Stimulated activated CD8-positive, alpha-beta memory T cell treated with anti-CD3 and anti-CD28 coated beads, Interleukin-4, amount 100 ng/mL, for 4 hours (primary cell): ENCODE data around the gene PDE3B.
A peak's percentile ranks its signal among the peaks of the same experiment; 100 is the strongest.
"Not testable (repeated sequence)": the region's sequence is repeated elsewhere in the genome, so short reads cannot be mapped to it uniquely, and the experiment has no call there.

Source experiments
- DNase-seq, 2 donors: peaks; one replicate each; pipeline ENCODE4 v3.0.0-alpha.2; 2020; ENCODE audit warnings: low read depth in 2 of 2, low spot score in 1 of 2

The PDE3B gene

DNA sequence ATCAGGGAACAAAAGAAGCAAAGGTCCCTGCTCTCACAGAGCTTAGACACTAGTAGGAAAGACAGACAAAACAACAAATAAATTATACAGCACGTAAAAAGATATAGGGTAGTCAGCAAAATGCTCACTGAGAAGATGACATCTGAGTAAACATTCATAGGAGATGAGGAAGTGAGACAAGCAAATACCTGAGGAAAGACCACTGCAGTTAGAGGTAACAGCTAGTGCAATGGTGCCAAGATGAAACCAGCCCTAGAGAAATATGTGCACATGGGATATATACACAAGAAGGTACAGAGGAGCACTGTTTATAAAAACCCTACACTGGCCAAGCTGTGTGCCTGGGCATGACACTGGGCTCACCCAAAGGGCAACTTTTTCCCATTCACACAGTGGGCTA, 238.6 kb downstream of the PDE3B start:
- no peak for DNase-seq

DNA sequence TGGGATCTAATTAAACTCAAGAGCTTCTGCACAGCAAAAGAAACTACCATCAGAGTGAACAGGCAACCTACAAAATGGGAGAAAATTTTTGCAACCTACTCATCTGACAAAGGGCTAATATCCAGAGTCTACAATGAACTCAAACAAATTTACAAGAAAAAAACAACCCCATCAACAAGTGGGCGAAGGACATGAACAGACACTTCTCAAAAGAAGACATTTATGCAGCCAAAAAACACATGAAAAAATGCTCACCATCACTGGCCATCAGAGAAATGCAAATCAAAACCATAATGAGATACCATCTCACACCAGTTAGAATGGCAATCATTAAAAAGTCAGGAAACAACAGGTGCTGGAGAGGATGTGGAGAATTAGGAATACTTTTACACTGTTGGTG, 240.1 kb downstream of the PDE3B start:
- not testable (repeated sequence) for DNase-seq

DNA sequence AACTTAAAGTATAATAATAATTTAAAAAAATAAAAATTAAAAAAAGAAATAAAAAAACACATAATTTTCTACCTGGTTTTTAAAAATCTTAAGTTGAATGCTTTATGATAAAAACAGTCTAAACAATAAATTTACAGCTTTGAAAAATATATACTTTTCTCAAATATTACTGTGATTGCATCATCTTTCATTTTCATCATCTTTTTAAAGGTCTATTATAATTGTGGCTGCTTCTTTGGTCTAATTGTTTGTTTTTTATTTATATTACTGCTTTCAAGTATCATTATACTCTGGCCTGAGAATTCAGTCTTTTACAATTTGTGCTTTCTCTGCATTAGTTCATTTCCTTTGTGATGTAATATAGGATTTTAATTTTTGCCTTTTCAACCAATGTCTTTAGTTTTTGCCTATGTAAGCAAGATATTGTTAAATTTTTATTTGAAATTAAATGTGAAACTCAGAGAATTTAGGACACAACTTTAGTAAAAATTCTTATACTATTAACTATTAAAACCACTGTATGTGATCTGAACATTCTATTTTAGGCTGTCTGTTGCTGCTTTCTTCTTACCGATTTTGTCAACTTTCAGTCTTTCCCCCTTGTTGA, 241.2 kb downstream of the PDE3B start:
- DNase-seq, result no peak

DNA sequence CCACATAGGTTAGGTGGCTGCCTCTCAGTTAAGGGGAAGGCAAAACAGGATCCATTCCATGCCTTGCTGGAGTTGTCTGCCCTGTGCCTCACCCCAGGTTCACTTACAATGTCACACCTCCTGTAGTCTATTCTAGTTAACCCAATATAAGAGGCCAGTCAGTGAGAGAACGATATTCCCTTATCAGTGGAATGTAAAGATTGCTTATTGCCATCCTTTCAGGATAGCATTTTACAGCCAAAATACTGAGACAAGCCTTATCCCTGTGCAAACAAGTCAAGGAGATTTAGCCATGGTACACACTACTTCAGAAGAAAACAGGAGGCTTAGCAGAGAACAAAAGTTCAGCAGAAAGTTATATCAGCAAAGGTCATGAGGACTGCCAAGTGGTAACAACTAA, 242.9 kb downstream of the PDE3B start:
- no peak for DNase-seq

DNA sequence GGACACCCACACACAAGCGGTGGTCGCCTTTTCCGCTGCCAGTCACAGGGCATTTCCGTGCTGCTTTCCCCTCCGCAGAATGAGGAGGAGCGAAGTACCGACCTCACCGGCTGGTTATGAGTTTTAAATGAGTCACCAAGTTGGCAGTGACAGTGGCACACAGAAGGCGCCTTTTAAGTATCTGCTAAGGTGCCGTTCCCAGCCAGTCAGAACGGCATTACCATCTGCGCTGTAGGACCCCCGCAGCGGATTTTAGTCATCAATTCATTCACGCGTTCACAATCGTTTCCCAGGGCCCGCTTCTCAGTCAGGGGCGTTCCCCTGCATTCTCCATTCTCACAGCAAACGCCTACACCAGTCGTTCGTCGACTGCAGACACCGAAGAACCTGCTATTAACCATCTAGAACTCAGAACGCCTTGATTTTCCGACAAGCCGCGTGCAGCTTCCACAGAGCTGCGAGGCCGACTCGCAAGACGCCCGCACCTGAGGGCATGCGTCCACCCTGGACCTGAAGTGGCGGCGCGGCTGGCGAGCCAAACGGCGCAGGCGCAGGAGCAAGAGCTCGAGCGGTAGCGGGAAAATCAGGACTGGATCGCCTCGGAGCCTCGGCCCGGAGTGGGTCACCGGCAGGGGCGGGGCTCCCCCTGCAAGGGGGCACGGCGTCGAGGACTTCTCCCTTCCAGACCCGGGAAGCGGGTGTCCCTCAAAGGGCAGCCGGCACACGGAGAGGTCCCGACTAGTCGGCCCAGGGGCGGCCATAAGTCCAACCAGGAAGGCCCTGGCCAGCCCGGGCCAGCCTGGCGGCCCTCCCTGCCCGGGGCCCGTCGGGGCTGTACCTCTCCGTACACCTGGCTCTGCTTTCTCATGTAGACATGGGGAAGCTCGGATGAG, 247.8 kb downstream of the PDE3B start:
- peak; percentile 71 to 86 for DNase-seq

DNA sequence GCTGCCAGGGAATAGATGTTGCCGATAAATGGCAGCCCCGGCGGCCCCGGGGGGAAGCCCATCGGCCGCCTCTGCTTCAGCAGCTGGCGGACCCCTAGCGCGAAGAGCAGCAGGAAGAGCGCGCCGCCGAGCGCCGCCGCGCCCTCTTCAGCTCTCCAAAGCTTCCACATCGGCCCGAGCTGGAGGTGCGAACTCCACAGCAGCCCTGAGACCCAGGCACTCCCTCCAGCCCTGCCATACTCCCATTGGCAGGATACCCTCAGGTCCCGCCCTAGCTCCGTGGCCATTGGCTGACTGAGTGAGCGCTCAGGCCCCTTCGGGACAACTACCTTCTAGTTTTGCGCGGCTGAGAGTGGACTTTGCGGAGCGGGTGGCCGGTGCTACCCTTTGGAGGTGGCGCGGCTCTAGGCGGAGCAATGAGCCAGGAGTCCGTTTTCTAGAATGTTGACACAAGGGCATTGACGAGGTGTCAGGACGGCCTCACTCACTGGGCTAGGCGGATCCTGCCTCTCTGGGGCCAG, 248.5 kb downstream of the PDE3B start, which contains the start of gene CYP2R1:
CYP2R1 (minus strand) TSS at position 196 of the 521 bp plus-strand sequence; CDS start at position 170, 26 bp downstream.
- DNase-seq, result peak; percentile 71 to 82

DNA sequence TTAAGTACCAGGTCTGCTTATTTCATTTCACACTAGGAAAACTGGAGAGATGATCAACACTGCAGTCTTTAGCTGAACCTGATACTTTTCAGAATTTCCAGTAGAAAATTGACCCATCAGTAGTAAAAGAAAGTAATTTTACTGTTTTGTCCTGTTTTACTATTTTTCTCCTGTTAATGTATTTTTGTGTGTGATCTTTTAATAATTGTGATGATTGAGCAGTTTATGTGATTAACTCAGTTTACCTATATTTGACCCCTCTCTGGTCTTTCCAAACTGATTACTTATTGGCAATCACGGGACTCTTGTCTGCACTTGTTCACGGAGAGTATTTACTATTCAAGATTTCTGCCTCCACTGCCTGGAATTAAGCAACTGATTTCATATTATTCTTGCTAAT, 249.0 kb downstream of the PDE3B start:
- no peak for DNase-seq

DNA sequence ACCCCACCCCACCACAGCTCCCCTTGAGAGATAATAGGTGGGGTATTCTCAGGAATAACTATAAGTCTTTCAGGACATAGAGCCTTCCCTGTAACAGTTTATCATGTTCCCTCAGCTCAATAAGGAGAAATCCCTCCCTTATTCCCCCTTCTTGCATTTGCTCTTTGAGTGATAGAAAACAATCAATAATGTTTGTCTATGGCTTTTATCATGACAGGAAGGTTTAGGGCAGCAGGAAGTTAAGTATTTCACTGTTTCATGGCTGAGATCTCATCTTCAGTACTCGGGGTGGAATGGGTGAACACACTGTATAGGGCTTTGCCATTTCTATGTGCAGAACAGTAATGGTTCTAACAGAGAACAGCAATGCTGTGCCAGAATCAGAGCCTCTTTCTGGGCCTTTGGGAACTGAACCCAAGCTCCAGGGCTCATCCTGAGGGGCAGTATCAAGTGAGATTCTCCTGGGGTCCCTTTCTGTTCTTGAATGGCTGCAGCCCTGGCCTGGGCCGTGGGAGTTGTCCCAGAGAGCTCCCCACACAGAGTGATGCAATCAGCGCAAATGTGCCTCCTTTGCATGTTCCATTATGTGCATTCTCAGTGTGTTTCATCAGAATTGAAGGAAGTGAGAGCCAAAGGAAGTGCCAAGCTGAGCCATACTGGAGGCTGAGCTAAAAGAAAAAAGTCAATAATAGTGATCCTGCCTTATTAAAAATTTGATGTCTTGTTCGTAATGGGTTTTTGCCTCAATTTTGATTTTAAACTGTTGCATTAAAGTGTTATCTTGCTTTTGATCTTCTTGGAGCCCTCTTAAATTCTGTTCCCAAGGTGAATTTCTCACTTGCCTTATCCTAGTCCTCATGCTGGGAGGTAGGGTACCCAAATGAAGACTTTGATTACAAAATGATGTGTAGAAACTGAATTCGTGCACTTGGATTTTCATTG, 251.3 kb downstream of the PDE3B start:
- DNase-seq, result no peak

DNA sequence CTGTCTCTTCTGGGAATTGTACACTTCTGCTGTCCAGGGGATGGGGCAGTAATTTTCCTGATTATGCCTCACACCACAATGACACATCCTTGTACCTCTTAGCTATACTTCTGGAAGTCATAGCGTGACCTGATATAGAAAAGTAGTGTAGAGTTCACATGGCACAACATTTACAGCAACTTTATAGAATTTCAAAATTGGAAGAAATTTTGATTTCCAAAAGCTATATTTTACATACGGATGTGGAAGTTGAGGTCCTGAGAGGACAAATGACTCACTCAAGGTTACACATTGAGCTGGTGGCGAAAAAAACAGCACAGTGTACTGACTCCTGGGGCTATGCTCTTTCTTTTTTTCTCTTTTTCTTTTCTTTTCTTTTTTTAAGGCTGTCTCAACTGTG, 254.8 kb downstream of the PDE3B start:
- no peak for DNase-seq

DNA sequence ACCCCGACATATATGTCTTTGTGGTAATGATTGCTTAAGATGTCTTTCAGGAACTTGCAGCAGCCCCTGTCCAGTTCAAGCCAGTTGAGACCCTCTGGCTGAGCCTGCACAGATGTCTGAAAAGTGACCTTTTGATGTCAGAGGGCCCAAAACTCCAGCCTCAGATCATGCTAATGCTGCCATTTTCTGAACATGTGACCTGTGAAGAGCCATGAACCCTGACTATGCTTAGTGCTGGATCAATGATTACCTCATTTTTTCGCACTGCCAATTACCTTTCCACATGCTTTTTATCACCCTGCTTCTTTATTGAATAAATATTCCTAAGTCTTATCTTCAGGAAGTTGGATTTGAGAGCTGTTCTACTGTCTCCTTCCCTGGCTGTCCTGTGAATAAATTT, 255.3 kb downstream of the PDE3B start:
- no peak for DNase-seq

DNA sequence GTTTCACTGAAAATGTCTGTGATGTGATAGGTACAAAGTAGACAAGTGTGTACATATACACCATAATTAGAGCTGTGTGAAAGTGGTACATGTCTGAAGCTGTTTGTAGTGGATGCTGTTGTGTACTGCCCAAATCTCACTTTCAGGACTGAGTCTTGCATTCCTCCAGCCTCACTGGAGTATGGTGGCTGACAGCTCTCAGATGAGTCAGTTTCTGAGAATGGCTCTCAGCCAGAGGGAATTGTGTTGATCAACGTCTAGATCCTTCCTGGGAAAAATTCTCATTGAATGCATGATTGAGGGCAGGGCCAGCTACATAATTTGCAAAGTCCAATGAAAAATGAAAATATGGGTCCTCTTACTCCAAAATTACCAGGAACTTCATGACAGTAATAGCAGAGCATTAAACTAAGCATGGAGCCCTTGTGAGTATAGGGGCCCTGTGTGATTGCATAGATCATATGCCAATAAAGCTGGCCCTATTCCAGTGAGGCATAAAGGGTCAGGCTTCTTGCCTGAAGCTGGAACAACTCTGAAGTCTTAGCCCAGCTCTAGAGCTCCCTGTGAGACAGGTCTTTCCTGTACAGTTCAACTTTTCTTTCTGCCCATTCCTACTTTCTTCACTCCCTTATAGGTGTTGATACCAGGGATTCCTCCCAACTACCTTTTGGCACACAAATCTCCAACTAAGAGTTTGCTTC, 259.2 kb downstream of the PDE3B start:
- DNase-seq, result no peak

DNA sequence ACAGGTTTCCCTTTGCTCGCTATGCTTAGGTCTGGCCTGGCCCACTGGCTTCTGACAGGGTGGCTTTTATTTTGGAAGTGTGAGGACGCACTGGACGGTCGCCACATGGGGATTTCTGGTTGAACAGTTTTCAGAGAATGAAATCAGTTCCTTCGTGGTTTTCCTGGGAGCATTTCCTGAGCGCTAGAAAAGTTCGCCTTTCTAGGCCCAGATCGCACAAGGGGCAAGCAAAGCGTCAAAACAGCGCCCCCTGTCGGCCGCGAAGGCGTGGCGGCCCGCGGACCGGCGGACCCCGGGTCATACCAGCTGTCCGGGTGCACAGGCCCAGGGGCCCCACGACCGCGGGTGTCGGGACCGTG, 261.1 kb downstream of the PDE3B start:
- DNase-seq, result peak; percentile 62 to 78

DNA sequence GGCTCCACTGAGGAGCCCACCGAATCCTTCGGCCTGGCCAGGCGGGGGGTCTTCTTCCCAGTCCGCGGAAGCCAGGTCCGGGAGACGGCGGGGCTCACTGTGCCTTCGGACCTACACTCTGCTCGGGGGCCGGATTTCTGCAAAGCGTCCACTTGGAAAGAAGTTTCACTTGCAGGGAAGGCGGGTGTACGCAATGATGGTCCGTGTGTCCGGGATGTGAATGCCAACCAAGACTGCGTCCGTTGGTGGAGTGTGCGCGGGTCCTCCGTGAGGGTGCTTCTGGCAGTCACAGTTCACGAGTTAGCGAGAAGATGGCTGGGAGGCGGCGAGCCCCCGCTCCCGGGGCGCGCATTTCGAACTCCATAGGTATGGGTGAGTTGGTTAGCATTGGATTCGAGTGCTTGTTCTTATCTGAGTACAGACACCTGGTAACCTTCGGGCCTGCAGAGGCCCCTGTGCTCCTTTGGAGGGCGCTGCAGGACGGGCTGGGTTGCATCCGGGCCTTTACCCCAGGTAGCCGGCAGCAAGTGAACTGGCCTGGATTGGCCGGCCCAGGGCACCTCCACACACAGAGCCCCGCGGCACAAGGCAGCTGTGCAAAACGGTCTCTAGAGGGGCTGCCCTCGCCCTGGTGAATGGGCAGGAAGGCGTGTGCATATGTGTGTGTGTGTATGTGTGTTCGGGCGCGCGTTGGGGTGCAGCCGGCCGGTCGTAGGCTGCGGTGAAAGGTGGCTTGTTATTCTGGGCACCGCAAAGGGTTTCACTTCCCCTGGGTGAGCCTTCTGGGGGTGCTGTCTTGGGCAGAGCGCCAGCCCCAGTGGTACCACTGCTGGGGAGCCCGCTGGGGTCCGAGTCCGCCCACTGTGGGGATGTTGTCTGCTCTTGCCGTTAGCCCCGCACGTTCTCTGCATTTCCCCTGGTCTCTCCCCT, 261.8 kb downstream of the PDE3B start:
- no peak for DNase-seq

DNA sequence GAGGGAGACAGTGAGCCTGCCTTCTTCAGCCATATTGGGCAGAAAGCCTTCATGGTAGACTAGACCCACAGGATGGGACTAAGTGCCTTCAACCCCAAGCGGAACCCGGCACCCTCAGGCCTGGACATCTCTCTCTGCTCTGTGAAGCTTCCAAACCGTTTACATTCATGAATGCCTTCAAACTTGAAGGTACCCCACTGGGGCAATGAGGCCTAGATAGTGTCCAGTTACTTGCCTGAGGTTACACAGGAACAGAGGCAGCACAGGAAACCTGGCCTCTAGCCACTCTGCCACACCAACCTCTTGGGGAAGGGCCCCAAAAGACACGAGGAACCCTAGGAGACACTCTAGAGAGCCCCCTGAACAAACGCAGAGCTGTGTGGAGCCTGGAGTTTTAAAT, 263.0 kb downstream of the PDE3B start:
- no peak for DNase-seq

DNA sequence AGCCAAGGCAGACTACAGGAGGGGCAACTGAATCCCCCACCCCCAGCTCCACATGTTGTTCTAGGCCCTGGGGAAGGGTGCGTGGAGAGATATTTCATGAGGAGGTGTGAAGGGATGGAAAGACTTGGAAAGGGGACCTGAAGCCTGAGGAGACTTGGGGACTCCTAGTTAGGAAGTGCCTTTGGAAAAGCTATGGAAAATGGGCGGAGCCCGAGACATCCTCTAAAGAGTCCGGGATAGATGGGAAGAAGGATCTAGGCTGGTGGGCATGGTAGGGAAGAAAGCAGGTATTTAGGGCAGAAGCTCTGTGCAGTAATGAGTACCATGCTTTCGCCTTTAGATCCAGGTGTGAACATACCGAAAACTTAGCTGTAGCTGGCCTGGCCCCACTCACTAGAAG, 263.4 kb downstream of the PDE3B start:
- no peak for DNase-seq

DNA sequence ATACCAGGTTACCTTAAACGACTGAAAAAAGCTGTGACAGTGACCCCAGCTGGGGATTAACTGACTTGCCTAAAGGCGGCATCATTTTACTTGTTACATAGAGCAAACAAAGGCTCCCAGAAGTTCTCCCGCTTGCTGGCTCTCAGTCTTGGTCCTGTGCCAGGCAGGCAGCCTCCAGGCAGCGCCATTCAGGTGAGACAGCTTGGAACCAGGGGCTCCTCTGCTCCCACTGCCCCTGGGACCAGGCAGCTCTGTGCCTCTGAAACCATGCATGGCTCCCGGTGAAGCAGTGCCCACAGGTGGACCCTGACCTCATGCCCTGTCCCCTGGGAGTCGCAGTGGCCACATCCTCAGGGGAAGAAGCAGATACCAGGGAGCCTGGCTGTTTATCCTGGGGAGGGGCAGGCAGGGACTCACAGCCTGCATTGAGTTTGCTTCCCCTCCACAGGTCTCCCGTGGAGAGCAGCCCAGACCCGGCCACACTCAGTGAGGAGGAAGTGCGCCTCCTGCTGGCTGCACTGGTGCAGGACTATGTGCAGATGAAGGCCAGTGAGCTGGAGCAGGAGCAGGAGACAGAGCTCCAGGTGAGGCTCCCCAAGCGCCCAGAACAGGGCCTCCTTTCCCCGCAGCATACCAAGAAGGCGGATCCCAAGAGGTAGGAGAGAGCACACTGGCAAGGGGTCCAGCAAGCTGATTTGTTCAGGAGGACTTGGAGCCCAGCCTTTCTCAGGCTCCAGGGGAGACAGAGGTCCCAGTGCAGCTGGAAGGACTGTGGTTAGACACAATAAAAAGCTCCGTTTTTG, 264.0 kb downstream of the PDE3B start:
- peak; percentile 60 to 78 for DNase-seq

DNA sequence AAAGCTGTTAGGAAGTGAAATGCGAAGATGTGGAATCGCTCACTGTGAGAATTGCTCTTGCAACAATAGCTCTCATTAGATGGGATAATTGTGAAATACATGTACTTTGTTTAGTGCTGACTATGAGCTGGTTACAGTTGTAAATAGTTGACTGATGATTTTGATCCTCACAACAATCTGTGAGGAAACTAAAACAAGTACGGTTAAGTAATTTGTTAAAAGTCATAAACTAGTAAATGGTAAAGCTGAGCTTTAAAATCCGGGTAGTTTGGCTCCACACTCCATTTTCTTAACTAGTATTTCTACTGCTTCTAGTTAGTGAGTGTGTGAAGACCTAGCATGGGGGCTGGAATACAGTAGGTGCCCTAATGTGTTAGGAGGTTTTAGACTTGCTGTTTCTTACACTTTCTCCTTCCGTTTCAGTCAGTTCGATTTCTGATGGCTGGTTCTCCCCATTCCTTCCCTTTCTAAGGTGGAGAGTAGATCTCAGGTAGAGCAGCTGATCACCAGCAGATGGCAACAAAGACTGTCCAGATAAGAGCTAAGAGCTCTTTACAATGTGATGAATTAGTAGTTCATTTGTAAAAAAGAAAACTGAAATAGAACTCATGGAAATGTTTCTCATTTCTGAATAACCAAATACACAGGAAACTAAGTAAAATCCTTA, 264.7 kb downstream of the PDE3B start:
- DNase-seq, result no peak

DNA sequence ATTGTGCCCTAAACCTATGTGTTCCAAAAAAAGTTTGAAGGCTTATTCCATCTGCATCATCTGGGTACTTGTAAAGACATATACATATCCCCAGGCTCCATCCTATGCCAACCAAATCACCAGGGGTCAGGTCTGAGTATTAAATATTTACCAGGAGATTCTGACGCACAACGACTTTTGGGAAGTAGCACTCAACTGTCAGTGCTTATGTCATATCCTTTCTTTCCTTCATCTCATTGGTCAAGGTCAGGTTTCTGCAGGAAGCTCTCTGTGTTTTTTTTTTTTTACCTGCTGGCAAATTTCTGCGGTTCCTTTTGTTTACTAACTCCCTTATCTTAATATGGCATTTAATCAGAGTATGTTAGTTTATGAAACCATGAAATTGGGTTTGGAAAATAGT, 270.9 kb downstream of the PDE3B start:
- DNase-seq, result no peak
